Osteocyte (in vitro differentiated cells): ENCODE data around the gene ERAS. TPM values are rescaled to one million over a fixed set of nuclear protein-coding genes. Genes with fewer than 3 reads are reported as not detected.
A peak's percentile ranks its signal among the peaks of the same experiment; 100 is the strongest.

Experiments
- DNase-seq: peaks from one replicate; pipeline ENCODE4 v3.0.0; 2021; ENCODE audit warnings: mixed read lengths; ENCODE audit not compliant: unreplicated experiment; ENCODE audit errors: extremely low spot score
- H3K27ac Mint-ChIP-seq: one replicate; pipeline ENCODE4 v1.8.0; 2021; ENCODE audit warnings: mild to moderate bottlenecking, mixed read lengths; ENCODE audit not compliant: unreplicated experiment
- H3K27me3 Mint-ChIP-seq: one replicate; pipeline ENCODE4 v1.8.0; 2021; ENCODE audit warnings: mixed read lengths; ENCODE audit not compliant: unreplicated experiment
- H3K36me3 Mint-ChIP-seq: one replicate; pipeline ENCODE4 v1.8.0; 2021; ENCODE audit warnings: mixed read lengths; ENCODE audit not compliant: unreplicated experiment
- H3K4me1 Mint-ChIP-seq: one replicate; pipeline ENCODE4 v1.8.0; 2021; ENCODE audit warnings: mixed read lengths; ENCODE audit not compliant: unreplicated experiment
- H3K4me3 Mint-ChIP-seq: one replicate; pipeline ENCODE4 v1.8.0; 2021; ENCODE audit warnings: mild to moderate bottlenecking, moderate library complexity, mixed read lengths; ENCODE audit not compliant: unreplicated experiment
- H3K9me3 Mint-ChIP-seq: one replicate; pipeline ENCODE4 v1.8.0; 2021; ENCODE audit warnings: mixed read lengths; ENCODE audit not compliant: unreplicated experiment
- total RNA-seq: library from RNA; stranded (reverse); gene quantifications from 2 replicates; pipeline ENCODE4 v1.2.1, GENCODE V29; 2021
- TF ChIP-seq, protein P1 (sequence below): fragments of 200-600 bp; sonication (generic); IDR thresholded peaks from 2 replicates; pipeline ENCODE4 v1.5.0; 2021; ENCODE audit warnings: antibody characterized with exemption, mild to moderate bottlenecking, moderate library complexity

ERAS gene
- total RNA-seq, 1 donor from 2014 or later = not detected

DNA sequence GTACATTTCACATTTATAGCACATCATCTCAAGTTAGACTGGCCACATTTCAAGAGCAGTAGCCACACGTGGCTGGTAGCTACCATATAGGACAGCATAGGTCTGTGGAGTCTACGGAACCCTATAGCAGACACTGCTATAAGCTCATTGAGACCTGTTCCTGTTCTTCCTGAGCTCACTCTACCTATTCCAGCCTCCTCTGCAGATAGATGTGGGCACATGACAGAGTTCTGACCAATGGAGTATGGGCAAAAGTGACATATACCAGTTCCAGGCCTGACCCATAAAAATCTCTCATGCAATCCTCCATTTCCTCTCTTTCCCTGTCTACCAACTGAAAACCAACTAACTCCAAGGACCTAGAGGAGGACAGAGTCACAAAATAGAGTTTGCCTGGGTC is 28.0 kb upstream of the ERAS start:
- peaks cover 6% of the 10 kb centered on the region for H3K9me3 Mint-ChIP-seq
- TF ChIP-seq, protein P1, sequence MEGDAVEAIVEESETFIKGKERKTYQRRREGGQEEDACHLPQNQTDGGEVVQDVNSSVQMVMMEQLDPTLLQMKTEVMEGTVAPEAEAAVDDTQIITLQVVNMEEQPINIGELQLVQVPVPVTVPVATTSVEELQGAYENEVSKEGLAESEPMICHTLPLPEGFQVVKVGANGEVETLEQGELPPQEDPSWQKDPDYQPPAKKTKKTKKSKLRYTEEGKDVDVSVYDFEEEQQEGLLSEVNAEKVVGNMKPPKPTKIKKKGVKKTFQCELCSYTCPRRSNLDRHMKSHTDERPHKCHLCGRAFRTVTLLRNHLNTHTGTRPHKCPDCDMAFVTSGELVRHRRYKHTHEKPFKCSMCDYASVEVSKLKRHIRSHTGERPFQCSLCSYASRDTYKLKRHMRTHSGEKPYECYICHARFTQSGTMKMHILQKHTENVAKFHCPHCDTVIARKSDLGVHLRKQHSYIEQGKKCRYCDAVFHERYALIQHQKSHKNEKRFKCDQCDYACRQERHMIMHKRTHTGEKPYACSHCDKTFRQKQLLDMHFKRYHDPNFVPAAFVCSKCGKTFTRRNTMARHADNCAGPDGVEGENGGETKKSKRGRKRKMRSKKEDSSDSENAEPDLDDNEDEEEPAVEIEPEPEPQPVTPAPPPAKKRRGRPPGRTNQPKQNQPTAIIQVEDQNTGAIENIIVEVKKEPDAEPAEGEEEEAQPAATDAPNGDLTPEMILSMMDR = no peak
- no peaks in the 10 kb centered on the region for H3K27me3 Mint-ChIP-seq
- no peak overlapping the region for H3K27ac Mint-ChIP-seq
- peaks cover 18% of the 10 kb centered on the region for H3K4me1 Mint-ChIP-seq
- peaks cover 2% of the 10 kb centered on the region for H3K36me3 Mint-ChIP-seq
- no peak for DNase-seq
- H3K4me3 Mint-ChIP-seq = no peak overlapping the region

DNA sequence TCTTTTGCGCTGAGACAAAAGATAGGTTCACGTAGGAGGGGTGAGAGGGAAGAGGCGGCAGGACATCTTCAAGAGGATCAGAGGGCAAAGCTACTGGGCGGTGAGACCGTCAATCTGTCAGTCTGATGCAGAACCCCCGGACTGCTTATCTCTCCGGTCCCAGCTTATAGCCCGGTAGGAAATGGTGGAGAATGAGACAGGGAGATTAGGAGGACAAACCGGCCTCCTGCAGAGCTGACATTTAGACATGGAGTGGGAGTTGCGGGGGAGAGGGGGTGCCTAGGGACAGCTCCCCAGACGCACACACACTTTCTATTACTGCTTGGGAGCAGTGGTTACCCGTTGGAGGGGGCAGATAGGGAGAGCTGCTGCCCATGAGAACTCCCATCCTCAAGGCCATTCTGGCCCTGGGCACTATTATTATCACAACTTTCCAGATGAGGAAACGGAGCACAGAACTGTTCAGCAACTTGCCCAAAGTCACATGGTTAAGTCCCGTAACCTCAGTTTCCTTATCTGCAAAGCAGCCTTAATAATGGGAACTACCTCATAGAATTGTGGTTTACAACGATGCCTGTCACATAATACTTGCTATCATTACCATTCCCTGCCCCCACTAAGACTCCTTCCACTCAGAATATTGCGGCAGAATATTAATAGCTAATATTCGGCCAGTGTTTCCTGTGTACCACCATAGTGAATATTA is 25.6 kb upstream of the ERAS start:
- Mint-ChIP-seq H3K9me3 (peaks cover 13% of the 10 kb centered on the region), H3K27ac (peak overlapping the region; percentile 98), H3K4me1 (peaks cover 11% of the 10 kb centered on the region), H3K27me3 (no peaks in the 10 kb centered on the region), H3K4me3 (peak overlapping the region; percentile 91), H3K36me3 (peaks cover 8% of the 10 kb centered on the region)
- TF ChIP-seq, protein P1 = no peak
- no peak for DNase-seq

DNA sequence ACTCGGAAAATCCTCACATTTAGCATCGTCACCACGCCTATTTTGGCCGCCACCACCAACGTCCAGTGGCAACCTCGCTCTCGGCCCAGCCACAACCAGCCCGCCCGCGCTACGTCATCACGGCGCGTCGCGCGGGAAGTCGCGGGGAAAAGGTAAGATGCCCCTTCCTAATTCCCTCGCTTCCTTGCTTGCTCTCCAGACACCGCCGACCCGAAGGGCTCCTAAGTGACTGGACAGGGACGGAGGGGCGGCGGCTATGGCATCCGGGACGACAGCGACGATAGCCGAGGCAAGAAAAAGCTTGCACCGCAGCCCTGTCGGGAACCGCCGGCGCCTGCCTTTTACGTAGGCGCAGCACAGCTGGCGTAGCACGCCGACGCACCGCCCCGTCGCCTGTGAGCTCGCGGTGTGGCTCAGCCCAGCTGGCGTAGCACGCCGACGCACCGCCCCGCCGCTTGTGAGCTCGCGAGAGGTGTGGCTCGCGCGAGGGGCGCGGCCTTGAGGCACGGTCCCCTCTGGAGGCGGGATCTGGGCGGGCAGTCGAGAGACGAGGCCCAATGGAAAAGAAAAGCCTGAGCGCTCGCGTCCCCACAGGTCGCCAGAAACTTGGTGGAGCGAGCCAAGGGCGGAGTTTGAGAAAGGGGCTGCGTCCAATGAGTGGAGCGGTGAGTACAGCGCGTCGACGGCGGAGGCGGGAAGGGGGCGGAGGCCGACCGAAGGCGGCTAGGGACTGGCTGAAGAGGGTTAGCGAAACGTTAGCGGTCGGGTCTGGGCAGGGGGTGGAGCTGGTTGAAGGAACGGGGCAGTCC is 24.8 kb upstream of the ERAS start, which contains the start of gene HDAC6:
TSS of gene HDAC6 (plus strand) at position 788 of the 809 bp plus-strand sequence. CDS start 626 bp downstream, outside the sequence.
- DNase-seq = peak; percentile 99
- Mint-ChIP-seq H3K27ac (peak within 1 kb of the TSS; percentile 98), H3K27me3 (no peaks in the 10 kb centered on the region), H3K9me3 (peaks cover 13% of the 10 kb centered on the region), H3K4me1 (peaks cover 11% of the 10 kb centered on the region), H3K4me3 (peak within 1 kb of the TSS; percentile 91), H3K36me3 (peaks cover 8% of the 10 kb centered on the region)
- TF ChIP-seq, protein P1 = no peak

DNA sequence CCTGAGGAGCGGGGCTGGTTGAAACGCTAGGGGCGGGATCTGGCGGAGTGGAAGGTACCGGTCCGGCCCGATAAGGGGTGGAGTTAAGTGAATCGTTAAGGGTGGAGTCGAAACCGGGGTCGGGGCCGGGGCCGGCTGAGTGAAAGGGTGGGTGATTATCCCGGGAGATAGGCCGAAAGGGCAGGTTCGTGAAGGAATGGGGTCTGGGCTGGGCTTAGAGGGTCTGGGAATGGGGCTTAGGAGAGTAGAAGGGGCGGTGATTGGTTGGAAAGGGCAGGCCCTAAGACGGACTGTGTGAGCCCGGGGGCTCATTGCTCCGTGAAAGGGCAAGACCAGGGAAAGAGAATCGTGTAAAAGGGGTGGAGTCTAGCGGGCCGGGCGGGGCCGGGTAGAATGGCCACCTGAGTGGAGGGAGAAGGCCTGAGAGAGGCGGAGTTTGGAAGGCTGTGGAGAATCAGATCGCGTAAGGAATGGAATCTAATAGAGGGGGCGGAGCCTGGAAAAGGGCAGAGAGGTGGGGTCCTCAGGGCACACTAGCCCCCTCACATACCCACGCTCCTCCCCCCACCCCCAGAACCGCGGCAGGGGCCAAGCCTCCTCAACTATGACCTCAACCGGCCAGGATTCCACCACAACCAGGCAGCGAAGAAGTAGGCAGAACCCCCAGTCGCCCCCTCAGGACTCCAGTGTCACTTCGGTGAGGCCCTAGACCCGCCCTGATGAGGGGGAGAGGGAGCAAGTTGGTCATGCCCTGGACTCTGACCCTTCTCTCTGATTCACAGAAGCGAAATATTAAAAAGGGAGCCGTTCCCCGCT is 24.0 kb upstream of the ERAS start:
- Mint-ChIP-seq H3K36me3 (peaks cover 8% of the 10 kb centered on the region), H3K4me3 (peak overlapping the region; percentile 91), H3K9me3 (peaks cover 16% of the 10 kb centered on the region), H3K4me1 (peaks cover 11% of the 10 kb centered on the region), H3K27ac (peak overlapping the region; percentile 98), H3K27me3 (no peaks in the 10 kb centered on the region)
- peak; percentile 91 for DNase-seq
- TF ChIP-seq, protein P1 = no peak
